Mesangial cell (primary cell): ENCODE data around the gene MYL11. TPM values are rescaled to one million over a fixed set of nuclear protein-coding genes. Genes with fewer than 3 reads are reported as not detected.

ENCODE experiments used
- total RNA-seq: library from RNA; depleted of rRNA; stranded (reverse); fragments of >200 nt; gene quantifications from 2 replicates; pipeline ENCODE4 v1.2.3, GENCODE V29; 2015

The MYL11 gene
- total RNA-seq = 1.8 TPM in 1 of 2 replicates, not detected in the other

GRCh38 chr16:30374538-30374937, at the start of gene MYL11:
Gene MYL11 (plus strand): TSS chr16:30374802. CDS start chr16:30374858, 56 bp downstream.

DNA sequence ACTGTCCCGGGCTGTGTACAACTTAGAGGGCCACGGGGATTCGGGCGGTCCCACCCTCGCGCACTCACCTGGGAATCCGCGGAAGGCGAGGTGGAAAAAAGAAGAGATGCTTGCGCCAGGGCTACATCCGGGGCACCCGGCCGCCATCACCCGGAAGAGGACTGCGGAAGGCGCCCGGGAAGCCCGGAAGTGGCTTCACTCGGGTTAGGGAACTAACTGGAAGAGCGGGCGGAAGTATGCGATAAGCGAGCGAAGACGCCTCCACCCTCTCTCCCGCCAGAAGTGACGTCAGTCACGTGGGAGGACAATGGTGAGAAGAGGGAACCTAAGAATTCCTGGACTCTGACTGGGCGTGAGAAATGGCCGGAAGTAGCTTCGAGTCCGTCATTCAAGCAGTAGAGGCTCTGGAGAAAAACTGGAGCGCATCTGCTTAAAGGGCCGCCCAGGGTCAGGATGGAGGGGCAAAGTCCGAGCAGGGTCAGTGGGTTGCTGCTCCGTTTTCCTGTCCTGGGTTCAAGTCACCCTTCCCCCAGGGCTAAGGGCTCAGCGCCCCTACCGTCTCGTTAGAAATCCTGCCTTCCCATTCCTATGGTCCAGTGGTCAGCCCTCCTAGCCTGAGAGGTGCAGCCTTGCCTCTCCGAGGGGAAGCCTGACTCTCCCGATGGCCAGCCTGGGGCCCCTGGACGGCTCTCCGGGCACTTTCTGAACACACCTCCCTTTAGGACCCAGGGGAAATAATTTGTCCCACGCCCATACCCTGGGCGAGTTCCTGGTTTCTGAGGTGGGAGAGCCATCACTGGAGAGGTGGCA, 19.3 kb upstream of the MYL11 start, which contains the start of gene CD2BP2:
Gene CD2BP2, minus strand, starts transcription at position 165 of the 810 bp plus-strand sequence. CDS start 627 bp downstream, outside the sequence.

DNA sequence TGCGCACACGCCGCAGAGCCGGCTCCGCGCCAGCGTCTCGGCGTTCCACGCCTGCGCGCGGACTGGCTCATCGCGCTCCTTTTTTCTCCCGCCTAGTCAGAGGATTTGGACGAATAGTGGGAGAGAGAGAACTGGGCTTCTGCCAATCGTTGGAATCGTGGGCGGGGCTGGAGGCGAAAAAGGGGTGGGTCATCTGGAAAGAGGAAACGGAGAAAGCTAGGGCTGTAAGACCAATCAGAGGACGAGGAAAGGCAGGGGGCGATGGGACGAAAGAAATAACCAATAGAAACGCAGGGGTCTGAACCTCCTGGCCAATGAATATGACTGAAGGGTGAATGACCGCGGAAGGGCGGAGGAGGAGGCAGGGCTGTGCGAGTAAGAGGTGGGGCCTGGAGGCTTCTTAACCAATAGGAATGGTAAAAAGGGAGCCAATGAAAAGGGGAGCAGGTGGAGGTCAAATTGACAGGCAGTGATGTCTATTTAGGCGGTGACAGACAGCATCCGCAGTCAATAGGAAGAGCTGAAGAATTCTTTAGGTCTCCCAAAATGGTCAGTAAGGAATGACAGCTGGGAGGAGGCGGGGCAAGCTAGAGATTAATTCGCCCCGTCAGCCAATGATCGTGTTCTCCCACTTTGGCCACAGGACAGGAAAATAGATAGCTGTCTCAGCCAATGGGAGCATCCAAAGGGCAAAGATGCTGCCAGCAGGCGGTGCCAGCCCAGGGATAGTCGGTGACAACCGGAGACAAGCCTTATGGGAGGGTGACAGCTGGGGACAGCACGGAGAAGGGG, 4.0 kb upstream of the MYL11 start, which contains the start of gene TBC1D10B:
Gene TBC1D10B, minus strand, starts transcription at position 39 of the 792 bp plus-strand sequence. CDS start 311 bp downstream, outside the sequence.

GRCh38 chr16:30382111-30382881, 7.7 kb downstream of the MYL11 start, which contains the start of gene SEPTIN1:
Gene SEPTIN1 (minus strand): TSS chr16:30382561. CDS start chr16:30382542, 19 bp downstream.

DNA sequence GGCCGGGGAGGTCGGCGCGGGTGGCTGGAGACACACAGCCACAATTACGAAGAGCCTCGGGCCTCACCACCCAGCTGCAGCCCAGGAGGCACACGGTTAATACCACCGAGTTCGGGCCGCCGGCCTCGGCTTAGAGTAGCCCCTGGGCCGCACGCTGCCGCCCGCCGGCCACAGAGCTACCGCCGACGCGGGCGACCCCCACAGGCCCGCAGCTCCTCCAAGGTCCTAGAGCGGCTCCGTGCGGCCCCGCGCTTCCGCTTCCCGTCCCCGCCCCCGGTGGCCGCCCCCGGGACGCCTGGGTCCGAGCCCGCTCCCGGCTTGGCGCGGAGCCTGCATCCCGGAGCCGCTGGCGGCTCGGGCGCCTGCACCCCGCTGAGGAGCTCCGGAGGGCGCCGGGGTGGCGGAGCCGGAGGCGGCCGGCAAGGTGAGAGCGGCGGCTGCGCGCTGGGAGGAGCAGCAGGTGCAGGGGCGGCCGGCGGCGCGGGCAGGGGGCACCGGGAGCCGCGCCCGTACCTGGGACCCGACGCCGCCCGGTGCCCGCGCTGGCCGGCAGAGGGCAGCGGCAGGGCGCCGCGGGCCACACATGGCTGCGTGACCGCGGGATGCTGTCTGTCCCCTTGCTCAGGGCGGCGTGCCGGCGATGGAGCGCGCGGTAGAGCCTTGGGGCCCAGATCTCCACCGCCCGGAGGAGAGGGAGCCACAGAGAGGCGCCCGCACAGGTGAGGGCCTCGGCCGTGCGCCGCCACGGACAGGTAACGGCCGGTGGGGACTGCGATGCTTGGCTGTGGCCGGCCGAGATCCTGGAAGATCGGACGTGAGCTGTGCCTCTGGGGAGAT, 20.8 kb downstream of the MYL11 start, which contains the start of gene ZNF48:
Gene ZNF48, plus strand, starts transcription at position 266 of the 837 bp plus-strand sequence. Its CDS starts 375 bp downstream, at position 641.

GRCh38 chr16:30407102-30407803, 32.7 kb downstream of the MYL11 start, which contains the start of gene ZNF771:
Gene ZNF771 (plus strand): TSS chr16:30407606. CDS start chr16:30408054, 448 bp downstream.

Other genes with a start within 250 kb of the MYL11 start
- gene CORO1A, start 191.2 kb upstream of the MYL11 start, total RNA-seq = 3.0 and 10.1 TPM in 2 replicates
- 122 and 439 TPM in 2 replicates for gene BOLA2B, start 181.1 kb upstream of the MYL11 start, total RNA-seq
- 92.7 and 110 TPM in 2 replicates for gene SLX1A, start 180.9 kb upstream of the MYL11 start, total RNA-seq
- gene SULT1A3, start 175.5 kb upstream of the MYL11 start, total RNA-seq = 2.8 and 7.6 TPM in 2 replicates
- gene NPIPB13, start 126.3 kb upstream of the MYL11 start, total RNA-seq = 0.63 and 2.9 TPM in 2 replicates
- gene CD2BP2, start 19.5 kb upstream of the MYL11 start, total RNA-seq = 39.6 and 43.5 TPM in 2 replicates
- 42.7 and 47.9 TPM in 2 replicates for gene TBC1D10B, start 4.3 kb upstream of the MYL11 start, total RNA-seq
- 0.63 TPM in 1 of 2 replicates, not detected in the other for gene SEPTIN1, start 7.8 kb downstream of the MYL11 start, total RNA-seq
- gene ZNF48, start 20.6 kb downstream of the MYL11 start, total RNA-seq = 12.4 and 17.7 TPM in 2 replicates
- gene ZNF771, start 32.8 kb downstream of the MYL11 start, total RNA-seq = 7.4 and 8.6 TPM in 2 replicates
- gene DCTPP1, start 55.2 kb downstream of the MYL11 start, total RNA-seq = 43.4 and 96.5 TPM in 2 replicates
- gene SEPHS2, start 71.1 kb downstream of the MYL11 start, total RNA-seq = 20.2 and 23.2 TPM in 2 replicates
- not detected in 2 replicates for gene ITGAL, start 97.9 kb downstream of the MYL11 start, total RNA-seq
- 32.4 and 46.5 TPM in 2 replicates for gene ZNF768, start 151.8 kb downstream of the MYL11 start, total RNA-seq
- 6.4 and 11.0 TPM in 2 replicates for gene ZNF747, start 160.1 kb downstream of the MYL11 start, total RNA-seq
- 5.4 and 11.2 TPM in 2 replicates for gene ZNF764, start 183.6 kb downstream of the MYL11 start, total RNA-seq
- gene ZNF688, start 196.9 kb downstream of the MYL11 start, total RNA-seq = 8.0 and 11.8 TPM in 2 replicates
- 4.4 and 8.7 TPM in 2 replicates for gene ZNF785, start 210.9 kb downstream of the MYL11 start, total RNA-seq
- 8.5 and 8.9 TPM in 2 replicates for gene ZNF689, start 235.6 kb downstream of the MYL11 start, total RNA-seq